Gastroesophageal sphincter (tissue), 4 donors: ENCODE measurements around the gene KRTAP1-4. TPM values are rescaled to one million over a fixed set of nuclear protein-coding genes. Genes with fewer than 3 reads are reported as not detected.
"Not testable (repeated sequence)": the region's sequence is repeated elsewhere in the genome, so short reads cannot be mapped to it uniquely, and the experiment has no call there.

Experiments used
- ATAC-seq: fragments of 150-250 bp; one replicate; pipeline ENCODE4 v1.9.1; 2016; ENCODE audit warnings: mild to moderate bottlenecking, moderate library complexity
- H3K27ac ChIP-seq, 4 donors: fragments of 200-600 bp; sonication (generic) in 3 of 4; 1 replicate in 3 of 4; 2 replicates in 1 of 4; pipeline ENCODE4 v1.5.1; 2016 to 2019
- H3K27me3 ChIP-seq: fragments of 200-600 bp; sonication (generic); one replicate; pipeline ENCODE4 v1.5.1; 2019
- H3K36me3 ChIP-seq, 2 donors: fragments of 200-600 bp; sonication (generic); one replicate each; pipeline ENCODE4 v1.5.1; 2019; ENCODE audit warnings: control low read depth in 1 of 2
- H3K4me1 ChIP-seq, 3 donors: fragments of 200-600 bp; sonication (generic); 1 replicate in 2 of 3; 2 replicates in 1 of 3; pipeline ENCODE4 v1.5.1; 2016 to 2019; ENCODE audit warnings: control low read depth in 2 of 3
- H3K4me3 ChIP-seq, 2 donors: fragments of 200-600 bp; sonication (generic); one replicate each; pipeline ENCODE4 v1.5.1; 2019; ENCODE audit warnings: mild to moderate bottlenecking in 1 of 2, moderate library complexity in 1 of 2
- H3K9me3 ChIP-seq, 3 donors: fragments of 200-600 bp; sonication (generic); one replicate each; pipeline ENCODE4 v1.5.1; 2017 to 2019; ENCODE audit warnings: control low read depth in 2 of 3
- CTCF ChIP-seq, 4 experiments: fragments of 200-600 bp in 2 of 4; fragments of 450-650 bp in 2 of 4; sonication (generic) in 1 of 4; IDR thresholded peaks; one replicate each; pipeline ENCODE4 v1.5.1; 2017 to 2019; ENCODE audit warnings: antibody characterized with exemption in 4 of 4, mild to moderate bottlenecking in 2 of 4, moderate library complexity in 2 of 4
- EP300 ChIP-seq: sonication (generic); formaldehyde crosslinking; IDR thresholded peaks from one replicate; pipeline ENCODE4 v1.6.1; 2017; ENCODE audit warnings: antibody characterized with exemption, mild to moderate bottlenecking
- POLR2A ChIP-seq, 2 donors: fragments of 450-650 bp; IDR thresholded peaks; one replicate each; pipeline ENCODE4 v1.6.1; 2017; ENCODE audit warnings: antibody characterized with exemption in 2 of 2, mild to moderate bottlenecking in 2 of 2, moderate library complexity in 1 of 2
- POLR2AphosphoS5 ChIP-seq: sonication (generic); formaldehyde crosslinking; IDR thresholded peaks from one replicate; pipeline ENCODE4 v1.6.1; 2017; ENCODE audit warnings: antibody characterized with exemption
- WGBS, 2 donors: methylation state at CpG; one replicate each; pipeline ENCODE4 v1.1.5; 2018; ENCODE audit warnings: low coverage in 1 of 2; 5-methylcytosine and 5-hydroxymethylcytosine counted together
- total RNA-seq, 4 donors: library from RNA; depleted of rRNA; stranded (reverse); fragments of >200 nt; gene quantifications; one replicate each; pipeline ENCODE4 v1.1.0, GENCODE V29; 2016

The KRTAP1-4 gene
- total RNA-seq, 4 donors from 2014 or later, result not detected

DNA sequence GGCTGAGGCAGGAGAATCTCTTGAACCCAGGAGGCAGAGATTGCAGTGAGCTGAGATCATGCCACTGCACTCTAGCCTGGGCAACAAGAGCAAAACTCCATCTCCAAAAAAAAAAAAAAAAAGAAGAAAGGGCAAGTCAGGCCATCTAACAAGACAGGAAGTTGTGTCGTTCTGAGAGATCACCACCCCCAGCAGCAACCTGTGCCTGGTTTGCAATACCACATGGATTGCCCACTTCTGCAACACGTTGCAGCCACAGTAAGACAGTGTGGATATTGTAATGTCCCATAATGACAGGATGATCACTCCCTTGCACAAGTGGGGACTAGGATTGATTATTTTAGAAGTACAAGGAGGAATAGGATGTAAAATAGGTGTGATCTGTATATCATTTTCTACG lies 39.0 kb upstream of the KRTAP1-4 start:
- Histone ChIP-seq H3K27me3 (peaks cover 3% of the 10 kb centered on the region), H3K4me1 (no peaks in the 10 kb centered on the region), H3K27ac (no peak overlapping the region), H3K4me3 (no peak overlapping the region), H3K9me3 (no peaks in the 10 kb centered on the region), H3K36me3 (no peaks in the 10 kb centered on the region)
- no peak for TF ChIP-seq EP300
- no peak for TF ChIP-seq CTCF (IDR thresholded peaks at IDR 0.05)
- no peak for TF ChIP-seq POLR2AphosphoS5
- TF ChIP-seq POLR2A (IDR thresholded peaks at IDR 0.05), result no peak
- no peak for ATAC-seq
- WGBS, 2 donors, result 83 to 87% methylated on average over 3 of the region's 3 CpGs

DNA sequence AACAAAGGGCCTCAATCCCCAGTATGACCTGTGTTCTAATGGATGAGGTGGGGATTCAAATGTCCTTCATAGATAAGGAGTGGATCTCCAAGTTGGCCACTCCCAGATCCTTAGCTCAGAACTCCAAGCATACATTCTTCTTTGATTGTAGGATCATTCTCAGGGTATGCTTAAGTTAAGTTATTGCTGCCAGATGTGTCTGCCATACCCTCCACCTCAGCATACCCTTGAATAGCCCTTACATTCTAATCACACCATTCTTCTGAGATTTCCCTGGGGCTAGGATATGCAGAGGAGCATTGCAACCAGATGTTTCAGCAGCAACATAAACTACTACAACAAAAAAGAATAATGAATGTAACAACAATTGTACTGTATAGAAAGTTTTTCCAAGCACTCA lies 37.3 kb upstream of the KRTAP1-4 start:
- no peaks in the 10 kb centered on the region for H3K9me3 ChIP-seq
- H3K4me1 ChIP-seq, result no peaks in the 10 kb centered on the region
- H3K27me3 ChIP-seq, result peaks cover 4% of the 10 kb centered on the region
- H3K36me3 ChIP-seq, result no peaks in the 10 kb centered on the region
- no peak for ATAC-seq
- no peak overlapping the region for H3K4me3 ChIP-seq
- TF ChIP-seq CTCF (IDR thresholded peaks at IDR 0.05) (no peak), POLR2AphosphoS5 (no peak), POLR2A (IDR thresholded peaks at IDR 0.05) (no peak), EP300 (no peak)
- H3K27ac ChIP-seq, result no peak overlapping the region

- no peak for ATAC-seq
- H3K27me3 ChIP-seq, result peaks cover 4% of the 10 kb centered on the region
- H3K36me3 ChIP-seq, result no peaks in the 10 kb centered on the region
- no peak for TF ChIP-seq CTCF (IDR thresholded peaks at IDR 0.05)
- H3K9me3 ChIP-seq, result no peaks in the 10 kb centered on the region
- no peaks in the 10 kb centered on the region for H3K4me1 ChIP-seq
- no peak within 1 kb of the TSS for H3K27ac ChIP-seq
- 86% methylated on average over 4 to 5 of the region's 6 CpGs for WGBS, 2 donors
- H3K4me3 ChIP-seq, result no peak within 1 kb of the TSS
These were observed 36.0 kb upstream of the KRTAP1-4 start, which contains the start of gene KRTAP2-4 for GRCh38 chr17:41065829-41066624. Gene KRTAP2-4 (minus strand): TSS chr17:41065879. CDS start chr17:41065845, 34 bp downstream.

GRCh38 chr17:41065016-41065689 lies 35.2 kb upstream of the KRTAP1-4 start:
- 61 to 78% methylated on average over 4 of the region's 16 CpGs for WGBS, 2 donors
- H3K9me3 ChIP-seq, H3K4me3 ChIP-seq, ATAC-seq, H3K27me3 ChIP-seq, H3K36me3 ChIP-seq, H3K4me1 ChIP-seq, H3K27ac ChIP-seq: not testable (repeated sequence)

DNA sequence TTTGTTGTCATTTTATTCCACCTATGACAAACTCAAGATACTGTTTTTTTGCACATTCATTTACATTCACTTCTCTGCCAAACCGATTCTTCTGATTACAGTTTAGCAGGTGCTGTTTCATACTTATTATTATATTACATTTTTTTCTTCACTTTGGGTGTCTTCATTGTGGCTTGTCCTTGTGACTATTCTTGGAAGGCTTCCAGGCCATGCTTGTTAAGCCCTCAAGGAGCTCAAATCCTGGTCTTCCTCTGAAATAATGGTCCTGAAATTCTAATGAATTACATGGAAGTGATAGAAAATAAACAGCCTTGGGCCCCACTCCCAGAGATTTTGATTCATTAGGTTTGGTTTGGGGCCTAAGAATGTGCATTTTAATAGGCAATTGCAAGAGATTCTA lies 34.3 kb upstream of the KRTAP1-4 start:
- no peak for ATAC-seq
- WGBS, 2 donors, result 76% methylated on average over 1 of the region's 1 CpG; no CpG with 5 or more reads in 1 of the 2 donors
- Histone ChIP-seq H3K4me1 (no peaks in the 10 kb centered on the region), H3K27ac (no peak overlapping the region), H3K9me3 (no peaks in the 10 kb centered on the region), H3K4me3 (no peak overlapping the region), H3K36me3 (no peaks in the 10 kb centered on the region), H3K27me3 (peaks cover 14% of the 10 kb centered on the region)
- TF ChIP-seq POLR2AphosphoS5 (no peak), EP300 (no peak), POLR2A (IDR thresholded peaks at IDR 0.05) (no peak), CTCF (IDR thresholded peaks at IDR 0.05) (no peak)
